GM19351 (cell line): ENCODE measurements around the gene CHD2.
"Not testable (repeated sequence)": the region's sequence is repeated elsewhere in the genome, so short reads cannot be mapped to it uniquely, and the experiment has no call there.

ENCODE experiments used
- ATAC-seq: cut with Tn5 transposase; IDR thresholded peaks from one replicate; pipeline ENCODE4 v1.9.1; 2021; ENCODE audit warnings: mild to moderate bottlenecking, moderate library complexity; ENCODE audit not compliant: unreplicated experiment

CHD2 gene

GRCh38 chr15:93060336-93061248 is 160.5 kb downstream of the CHD2 start:
- no peak for ATAC-seq

GRCh38 chr15:93062628-93063261 is 162.6 kb downstream of the CHD2 start:
- ATAC-seq, result not testable (repeated sequence)

GRCh38 chr15:93063262-93063671 is 163.1 kb downstream of the CHD2 start:
- no peak for ATAC-seq

GRCh38 chr15:93063796-93064690 is 163.9 kb downstream of the CHD2 start:
- ATAC-seq, result no peak

GRCh38 chr15:93065641-93066045 is 165.5 kb downstream of the CHD2 start:
- ATAC-seq, result no peak

GRCh38 chr15:93066224-93066681 is 166.1 kb downstream of the CHD2 start:
- ATAC-seq, result no peak

- ATAC-seq, result no peak
Observed at GRCh38 chr15:93066834-93067648, 166.9 kb downstream of the CHD2 start.

- no peak for ATAC-seq
Observed at GRCh38 chr15:93067649-93068085, 167.5 kb downstream of the CHD2 start.

GRCh38 chr15:93068581-93069199 is 168.6 kb downstream of the CHD2 start:
- ATAC-seq, result no peak

GRCh38 chr15:93070132-93070531 is 170.0 kb downstream of the CHD2 start:
- no peak for ATAC-seq

GRCh38 chr15:93070551-93071296 is 170.6 kb downstream of the CHD2 start:
- ATAC-seq, result no peak

- no peak for ATAC-seq
Observed at GRCh38 chr15:93071469-93071936, 171.4 kb downstream of the CHD2 start.

GRCh38 chr15:93072011-93072410 is 171.9 kb downstream of the CHD2 start:
- ATAC-seq, result no peak

- no peak for ATAC-seq
Observed at GRCh38 chr15:93072411-93073394, 172.6 kb downstream of the CHD2 start.

GRCh38 chr15:93073465-93073952 is 173.4 kb downstream of the CHD2 start:
- no peak for ATAC-seq

GRCh38 chr15:93074599-93074998 is 174.5 kb downstream of the CHD2 start:
- no peak for ATAC-seq

- ATAC-seq, result no peak
Observed at GRCh38 chr15:93076217-93076616, 176.1 kb downstream of the CHD2 start.
